SU-DHL-6 (cell line): ENCODE results near the gene LENG9.

Source experiments
- H2AFZ ChIP-seq: fragments of 200-600 bp; sonication (generic); 2 replicates; pipeline ENCODE4 v1.6.1; 2014; ENCODE audit warnings: low read depth, mild to moderate bottlenecking, moderate library complexity, mixed read lengths, antibody characterized with exemption, low read length; ENCODE audit not compliant: severe bottlenecking
- H3F3A ChIP-seq: fragments of 200-600 bp; shearing (Covaris generic); 2 replicates; pipeline ENCODE4 v1.6.0; 2016; ENCODE audit warnings: antibody characterized with exemption, mild to moderate bottlenecking; ENCODE audit not compliant: insufficient read depth
- H3K27ac ChIP-seq: fragments of 200-600 bp; sonication (generic); 2 replicates; pipeline ENCODE4 v1.5.1; 2016; ENCODE audit warnings: low read depth, mild to moderate bottlenecking, low read length, moderate library complexity, mixed read lengths
- H3K27me3 ChIP-seq: fragments of 200-600 bp; sonication (generic), shearing (Covaris generic); 2 replicates; pipeline ENCODE4 v1.6.0; 2014; ENCODE audit warnings: mild to moderate bottlenecking, low read length
- H3K36me3 ChIP-seq: fragments of 200-600 bp; sonication (generic); 2 replicates; pipeline ENCODE4 v1.6.1; 2014; ENCODE audit warnings: mild to moderate bottlenecking, low read length, mixed read lengths
- H3K4me2 ChIP-seq: fragments of 300-600, 200-600 bp; shearing (Covaris generic), sonication (generic); 2 replicates; pipeline ENCODE4 v1.6.0; 2014; ENCODE audit warnings: low read length, low read depth, mild to moderate bottlenecking; ENCODE audit not compliant: poor library complexity, severe bottlenecking
- H3K4me3 ChIP-seq: fragments of 200-600 bp; sonication (generic); 2 replicates; pipeline ENCODE4 v1.5.1; 2014; ENCODE audit warnings: antibody characterized with exemption, low read length, mild to moderate bottlenecking, mixed read lengths; ENCODE audit not compliant: insufficient read depth, poor library complexity, severe bottlenecking
- H3K79me2 ChIP-seq: fragments of 200-600 bp; sonication (generic); 2 replicates; pipeline ENCODE4 v1.6.1; 2014; ENCODE audit warnings: mild to moderate bottlenecking, low read length, moderate library complexity; ENCODE audit not compliant: insufficient read depth
- H3K9ac ChIP-seq: fragments of 200-600 bp; sonication (generic); 2 replicates; pipeline ENCODE4 v1.7.0; 2014; ENCODE audit warnings: mild to moderate bottlenecking, low read length
- H3K9me2 ChIP-seq: fragments of 200-600 bp; sonication (generic); replicated peaks from 2 replicates; pipeline ENCODE4 v1.6.1; 2014; ENCODE audit warnings: low read length; ENCODE audit not compliant: insufficient read depth
- H3K9me3 ChIP-seq: fragments of 200-600 bp; sonication (generic); 2 replicates; pipeline ENCODE4 v1.6.1; 2014; ENCODE audit warnings: low read length, mixed read lengths; ENCODE audit not compliant: insufficient read depth
- H4K20me1 ChIP-seq: fragments of 200-600 bp; sonication (generic); 2 replicates; pipeline ENCODE4 v1.6.1; 2014; ENCODE audit warnings: low read depth, mild to moderate bottlenecking, antibody characterized with exemption, low read length, moderate library complexity, mixed read lengths
- CTCF ChIP-seq: fragments of 200-600 bp; sonication (generic); IDR thresholded peaks from one replicate; pipeline ENCODE4 v1.5.1; 2017; ENCODE audit warnings: antibody characterized with exemption, mild to moderate bottlenecking, low read length, moderate library complexity; ENCODE audit not compliant: insufficient read depth, poor library complexity, severe bottlenecking
- EZH2phosphoT487 ChIP-seq: fragments of 200-600 bp; sonication (generic), shearing (Covaris generic); conservative IDR thresholded peaks from 2 replicates; pipeline ENCODE4 v1.6.1; 2018; ENCODE audit warnings: mild to moderate bottlenecking, antibody characterized with exemption, low read length, moderate library complexity, mixed read lengths

LENG9 gene

GRCh38 chr19:54462047-54462654 is 1.4 kb downstream of the LENG9 start:
- no peaks in the 10 kb centered on the region for H3K79me2 ChIP-seq
- peak overlapping the region; percentile 77 for H3K4me2 ChIP-seq
- no peak overlapping the region for H2AFZ ChIP-seq
- H3K9ac ChIP-seq: peak overlapping the region; percentile 57; the same call in 1 of the 2 replicates
- H3K9me3 ChIP-seq: no peaks in the 10 kb centered on the region
- H3K36me3 ChIP-seq: 0 out of 2 replicates have a peak, but pooled peaks cover 5% of the 10 kb centered on the region
- TF ChIP-seq CTCF (no peak), EZH2phosphoT487 (no peak)
- no peaks in the 10 kb centered on the region for H3K9me2 ChIP-seq
- no peaks in the 10 kb centered on the region for H3K27me3 ChIP-seq
- peak overlapping the region; percentile 81; the same call in 1 of the 2 replicates for H3K27ac ChIP-seq
- H3F3A ChIP-seq: peaks cover 24% of the 10 kb centered on the region; the same call in 1 of the 2 replicates
- no peak overlapping the region for H3K4me3 ChIP-seq
- no peaks in the 10 kb centered on the region; the same call in 1 of the 2 replicates for H4K20me1 ChIP-seq

- Histone ChIP-seq H3K9ac (no peak overlapping the region), H3K9me3 (no peaks in the 10 kb centered on the region), H3F3A (peaks cover 24% of the 10 kb centered on the region; the same call in 1 of the 2 replicates), H3K36me3 (0 out of 2 replicates have a peak, but pooled peaks cover 5% of the 10 kb centered on the region), H4K20me1 (no peaks in the 10 kb centered on the region; the same call in 1 of the 2 replicates), H3K9me2 (no peaks in the 10 kb centered on the region), H2AFZ (no peak overlapping the region), H3K4me2 (no peak overlapping the region), H3K79me2 (no peaks in the 10 kb centered on the region), H3K27me3 (no peaks in the 10 kb centered on the region), H3K27ac (no peak overlapping the region), H3K4me3 (no peak overlapping the region)
- TF ChIP-seq EZH2phosphoT487: no peak
- TF ChIP-seq CTCF: no peak
Observed at GRCh38 chr19:54461613-54462012, 2.0 kb downstream of the LENG9 start.

- H4K20me1 ChIP-seq: no peaks in the 10 kb centered on the region; the same call in 1 of the 2 replicates
- H3K27me3 ChIP-seq: no peaks in the 10 kb centered on the region
- 0 out of 2 replicates have a peak, but pooled peaks cover 5% of the 10 kb centered on the region for H3K36me3 ChIP-seq
- H3K9me2 ChIP-seq: no peaks in the 10 kb centered on the region
- no peaks in the 10 kb centered on the region for H3K79me2 ChIP-seq
- H3K27ac ChIP-seq: no peak overlapping the region
- no peak overlapping the region for H3K4me2 ChIP-seq
- TF ChIP-seq EZH2phosphoT487: no peak
- TF ChIP-seq CTCF: no peak
- H2AFZ ChIP-seq: no peak overlapping the region
- no peak overlapping the region for H3K9ac ChIP-seq
- no peaks in the 10 kb centered on the region for H3K9me3 ChIP-seq
- H3F3A ChIP-seq: peaks cover 24% of the 10 kb centered on the region; the same call in 1 of the 2 replicates
- H3K4me3 ChIP-seq: no peak overlapping the region
Observed at GRCh38 chr19:54461210-54461609, 2.4 kb downstream of the LENG9 start.
